Activated T-cell treated with anti-CD3 and anti-CD28 coated beads, Interleukin-2, amount 50 U/mL, for 72 hours (primary cell): ENCODE data around the gene PAX5. TPM values are rescaled to one million over a fixed set of nuclear protein-coding genes. Genes with fewer than 3 reads are reported as not detected.

ENCODE experiments used
- ATAC-seq, 2 donors: fragments of 150-1000 bp; cut with Tn5 transposase; replicated peaks in 1 of 2; 2 replicates each; pipeline ENCODE4 v1.10.0; 2021; ENCODE audit warnings: moderate library complexity in 2 of 2, mild to moderate bottlenecking in 1 of 2
- DNase-seq, 2 donors: peaks; one replicate each; pipeline ENCODE4 v3.0.0; 2021 to 2022; ENCODE audit warnings: mixed read lengths in 1 of 2
- H3K27ac Mint-ChIP-seq: one replicate; pipeline ENCODE4 v1.8.0; 2022; ENCODE audit warnings: mild to moderate bottlenecking, moderate library complexity, mixed read lengths
- H3K27me3 Mint-ChIP-seq: one replicate; pipeline ENCODE4 v1.8.0; 2022; ENCODE audit warnings: low read depth, mixed read lengths
- H3K36me3 Mint-ChIP-seq, 2 donors: one replicate each; pipeline ENCODE4 v1.8.0; 2022; ENCODE audit warnings: mixed read lengths in 2 of 2, mild to moderate bottlenecking in 1 of 2; ENCODE audit not compliant: insufficient read depth in 2 of 2
- H3K4me1 Mint-ChIP-seq: one replicate; pipeline ENCODE4 v1.8.0; 2022; ENCODE audit warnings: low read depth, mixed read lengths
- H3K4me3 Mint-ChIP-seq, 2 donors: one replicate each; pipeline ENCODE4 v1.8.0; 2022; ENCODE audit warnings: mild to moderate bottlenecking in 2 of 2, mixed read lengths in 2 of 2, moderate library complexity in 2 of 2
- H3K9me3 Mint-ChIP-seq, 2 donors: one replicate each; pipeline ENCODE4 v1.8.0; 2022; ENCODE audit warnings: mixed read lengths in 2 of 2
- total RNA-seq, 2 donors: library from RNA; stranded (reverse); gene quantifications; one replicate each; pipeline ENCODE4 v1.2.3, GENCODE V29; 2022

PAX5 gene
- total RNA-seq, 2 donors from 2014 or later: 2.2 TPM

GRCh38 chr9:36946653-36947052 is 87.4 kb downstream of the PAX5 start:
- ATAC-seq (no peak), DNase-seq (no peak)
- H3K27me3 Mint-ChIP-seq: peaks cover 39% of the 10 kb centered on the region
- no peak overlapping the region for H3K4me3 Mint-ChIP-seq
- no peak overlapping the region for H3K27ac Mint-ChIP-seq
- H3K4me1 Mint-ChIP-seq: no peaks in the 10 kb centered on the region
- no peaks in the 10 kb centered on the region for H3K36me3 Mint-ChIP-seq
- H3K9me3 Mint-ChIP-seq: no peaks in the 10 kb centered on the region

- peaks cover 38% of the 10 kb centered on the region for H3K27me3 Mint-ChIP-seq
- no peaks in the 10 kb centered on the region for H3K9me3 Mint-ChIP-seq
- H3K4me1 Mint-ChIP-seq: no peaks in the 10 kb centered on the region
- no peaks in the 10 kb centered on the region for H3K36me3 Mint-ChIP-seq
- no peak overlapping the region for H3K27ac Mint-ChIP-seq
- no peak for ATAC-seq
- no peak for DNase-seq
- no peak overlapping the region for H3K4me3 Mint-ChIP-seq
Observed at GRCh38 chr9:36945999-36946398, 88.1 kb downstream of the PAX5 start.

- H3K27me3 Mint-ChIP-seq: peaks cover 25% of the 10 kb centered on the region
- no peaks in the 10 kb centered on the region for H3K36me3 Mint-ChIP-seq
- no peaks in the 10 kb centered on the region for H3K4me1 Mint-ChIP-seq
- no peak overlapping the region for H3K27ac Mint-ChIP-seq
- no peak overlapping the region for H3K4me3 Mint-ChIP-seq
- ATAC-seq (no peak), DNase-seq (no peak)
- H3K9me3 Mint-ChIP-seq: no peaks in the 10 kb centered on the region
Observed at GRCh38 chr9:36942891-36943290, 91.2 kb downstream of the PAX5 start.

DNA sequence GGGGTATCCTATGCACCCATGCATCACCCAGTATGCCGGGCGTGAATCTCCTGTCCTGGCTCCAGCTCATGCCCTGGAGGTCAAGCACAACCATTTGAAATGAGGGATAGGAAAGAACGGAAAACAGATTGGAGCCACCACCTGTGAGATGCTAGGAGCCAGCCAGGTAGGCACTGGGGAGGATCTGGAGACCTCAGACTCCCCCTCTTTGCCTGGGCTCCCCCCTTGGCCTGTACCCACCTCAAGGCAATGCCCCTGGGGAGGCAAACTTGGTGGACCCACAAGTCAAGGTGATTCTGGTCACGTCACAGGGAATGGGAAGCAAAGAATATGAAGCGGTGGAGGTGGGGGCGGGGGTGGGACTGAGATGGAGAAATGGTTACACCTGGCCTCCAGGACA is 92.6 kb downstream of the PAX5 start:
- Mint-ChIP-seq H3K36me3 (no peaks in the 10 kb centered on the region), H3K27ac (no peak overlapping the region), H3K9me3 (no peaks in the 10 kb centered on the region), H3K27me3 (peaks cover 22% of the 10 kb centered on the region), H3K4me3 (no peak overlapping the region), H3K4me1 (no peaks in the 10 kb centered on the region)
- ATAC-seq (no peak), DNase-seq (no peak)

GRCh38 chr9:36940881-36941280 is 93.2 kb downstream of the PAX5 start:
- no peak overlapping the region for H3K4me3 Mint-ChIP-seq
- H3K27me3 Mint-ChIP-seq: peaks cover 22% of the 10 kb centered on the region
- no peak for DNase-seq
- H3K27ac Mint-ChIP-seq: no peak overlapping the region
- no peaks in the 10 kb centered on the region for H3K36me3 Mint-ChIP-seq
- peaks cover 2% of the 10 kb centered on the region for H3K4me1 Mint-ChIP-seq
- no peak for ATAC-seq
- no peaks in the 10 kb centered on the region for H3K9me3 Mint-ChIP-seq

- no peak for ATAC-seq
- Mint-ChIP-seq H3K4me3 (no peak overlapping the region), H3K27me3 (peaks cover 22% of the 10 kb centered on the region), H3K9me3 (no peaks in the 10 kb centered on the region), H3K36me3 (no peaks in the 10 kb centered on the region), H3K27ac (no peak overlapping the region), H3K4me1 (peaks cover 6% of the 10 kb centered on the region)
- DNase-seq: no peak
Observed at GRCh38 chr9:36940500-36940853, 93.6 kb downstream of the PAX5 start.

GRCh38 chr9:36939655-36940499 is 94.2 kb downstream of the PAX5 start:
- Mint-ChIP-seq H3K9me3 (no peaks in the 10 kb centered on the region), H3K4me1 (peaks cover 12% of the 10 kb centered on the region), H3K36me3 (no peaks in the 10 kb centered on the region), H3K27ac (no peak overlapping the region), H3K27me3 (peaks cover 22% of the 10 kb centered on the region), H3K4me3 (no peak overlapping the region)
- DNase-seq: no peak
- ATAC-seq: no peak

DNA sequence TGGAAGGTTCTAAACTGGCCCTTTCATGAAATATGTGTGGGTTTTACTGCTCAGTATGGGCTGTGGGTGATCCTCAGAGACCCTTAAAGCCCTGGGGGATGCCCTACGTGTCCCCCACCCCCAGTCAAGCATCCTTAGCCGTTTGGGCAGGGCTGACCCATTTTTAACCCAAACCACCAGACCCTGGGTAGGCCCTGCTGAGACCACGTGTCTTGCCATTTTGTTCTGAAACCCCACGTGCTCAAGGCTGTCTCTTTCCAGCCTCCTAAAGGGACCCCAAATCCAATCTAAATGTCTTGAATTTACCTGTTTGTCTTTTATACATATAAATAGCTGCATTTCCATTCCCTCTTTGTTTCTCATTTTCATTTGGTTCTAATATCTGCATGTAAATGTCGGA is 94.9 kb downstream of the PAX5 start:
- H3K4me3 Mint-ChIP-seq: no peak overlapping the region
- H3K9me3 Mint-ChIP-seq: no peaks in the 10 kb centered on the region
- no peaks in the 10 kb centered on the region for H3K36me3 Mint-ChIP-seq
- DNase-seq (no peak), ATAC-seq (no peak)
- H3K4me1 Mint-ChIP-seq: peaks cover 18% of the 10 kb centered on the region
- peaks cover 22% of the 10 kb centered on the region for H3K27me3 Mint-ChIP-seq
- no peak overlapping the region for H3K27ac Mint-ChIP-seq

- Mint-ChIP-seq H3K9me3 (no peaks in the 10 kb centered on the region), H3K36me3 (no peaks in the 10 kb centered on the region), H3K27ac (no peak overlapping the region), H3K4me3 (no peak overlapping the region), H3K27me3 (peaks cover 25% of the 10 kb centered on the region), H3K4me1 (peaks cover 24% of the 10 kb centered on the region)
- ATAC-seq (no peak), DNase-seq (no peak)
Observed at GRCh38 chr9:36938617-36939016, 95.5 kb downstream of the PAX5 start.

DNA sequence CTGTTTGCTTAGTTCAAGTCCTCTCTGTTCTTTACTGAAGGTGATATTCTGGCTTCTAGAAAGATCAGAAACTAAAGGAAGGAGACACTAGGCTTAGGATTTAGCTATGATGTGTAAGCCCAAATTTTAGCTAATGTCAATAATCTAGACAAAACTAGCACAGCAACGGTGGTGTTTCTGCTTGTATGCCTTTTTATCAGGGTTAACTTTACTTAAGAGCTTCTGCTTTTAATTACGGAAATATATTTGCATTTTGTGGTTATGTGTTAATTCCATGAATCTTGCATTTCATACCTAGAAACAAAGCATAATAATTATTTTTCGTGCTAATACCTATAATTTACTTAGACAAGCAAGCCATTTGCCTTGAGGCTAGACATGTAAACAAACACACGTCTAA is 96.1 kb downstream of the PAX5 start:
- Mint-ChIP-seq H3K27me3 (peaks cover 28% of the 10 kb centered on the region), H3K4me3 (no peak overlapping the region), H3K9me3 (no peaks in the 10 kb centered on the region), H3K4me1 (peaks cover 24% of the 10 kb centered on the region), H3K36me3 (peaks cover 0 to 2% of the 10 kb centered on the region in 2 donors), H3K27ac (no peak overlapping the region)
- ATAC-seq (no peak), DNase-seq (no peak)

- H3K9me3 Mint-ChIP-seq: peaks cover 0 to under 1% of the 10 kb centered on the region in 2 donors
- H3K4me1 Mint-ChIP-seq: peaks cover 24% of the 10 kb centered on the region
- ATAC-seq (no peak), DNase-seq (no peak)
- no peak overlapping the region for H3K4me3 Mint-ChIP-seq
- H3K36me3 Mint-ChIP-seq: peaks cover under 1 to 2% of the 10 kb centered on the region in 2 donors
- peaks cover 29% of the 10 kb centered on the region for H3K27me3 Mint-ChIP-seq
- no peak overlapping the region for H3K27ac Mint-ChIP-seq
Observed at GRCh38 chr9:36937346-36937745, 96.7 kb downstream of the PAX5 start.

GRCh38 chr9:36936498-36936831 is 97.6 kb downstream of the PAX5 start:
- H3K9me3 Mint-ChIP-seq: peaks cover 3 to 5% of the 10 kb centered on the region in 2 donors

GRCh38 chr9:36935768-36936497 is 98.1 kb downstream of the PAX5 start:
- H3K4me3 Mint-ChIP-seq: peak overlapping the region; percentile 41 to 55
- ATAC-seq (peak; percentile 30 to 40), DNase-seq (no peak)
- H3K27ac Mint-ChIP-seq: peak overlapping the region; percentile 38
- peaks cover 2 to 6% of the 10 kb centered on the region in 2 donors for H3K36me3 Mint-ChIP-seq
- H3K9me3 Mint-ChIP-seq: peaks cover 3 to 5% of the 10 kb centered on the region in 2 donors
- peaks cover 24% of the 10 kb centered on the region for H3K4me1 Mint-ChIP-seq
- H3K27me3 Mint-ChIP-seq: peaks cover 36% of the 10 kb centered on the region

More at GRCh38 chr9:36936498-36936831, 97.6 kb downstream of the PAX5 start:
- H3K36me3 Mint-ChIP-seq: peaks cover 2 to 6% of the 10 kb centered on the region in 2 donors
- ATAC-seq: no peak
- H3K4me1 Mint-ChIP-seq: peaks cover 24% of the 10 kb centered on the region
- peaks cover 36% of the 10 kb centered on the region for H3K27me3 Mint-ChIP-seq
- H3K4me3 Mint-ChIP-seq: no peak overlapping the region
- DNase-seq: no peak
- no peak overlapping the region for H3K27ac Mint-ChIP-seq
